Measurements from ENCODE around the gene TMEM9B.

TMEM9B gene

GRCh38 chr11:8971196-8971923, 7.1 kb upstream of the TMEM9B start:
- Histone ChIP-seq H3K4me1 (ENCODE audit: control insufficient read depth, insufficient read depth, low read length) (peaks cover 3% of the 10 kb centered on the region), H3K9me3 (ENCODE audit: control insufficient read depth, low read length) (no peaks in the 10 kb centered on the region), H3K9ac (ENCODE audit: low read length) (no peak overlapping the region), H3K36me3 (ENCODE audit: control insufficient read depth, insufficient read depth, low read length, severe bottlenecking) (no peaks in the 10 kb centered on the region), H3K4me3 (ENCODE audit: low read length) (no peak overlapping the region), H3K27me3 (replicated peaks; ENCODE audit: control insufficient read depth, insufficient read depth, low read length) (no peaks in the 10 kb centered on the region)
- DNase-seq (ENCODE audit: low read depth), result peak; percentile 59

- Histone ChIP-seq H3K4me3 (ENCODE audit: low read length) (no peak overlapping the region), H3K9me3 (ENCODE audit: control insufficient read depth, low read length) (no peaks in the 10 kb centered on the region), H3K36me3 (ENCODE audit: control insufficient read depth, insufficient read depth, low read length, severe bottlenecking) (no peaks in the 10 kb centered on the region), H3K9ac (ENCODE audit: low read length) (no peak overlapping the region), H3K27me3 (replicated peaks; ENCODE audit: control insufficient read depth, insufficient read depth, low read length) (no peaks in the 10 kb centered on the region), H3K4me1 (ENCODE audit: control insufficient read depth, insufficient read depth, low read length) (peaks cover 24% of the 10 kb centered on the region)
- DNase-seq (ENCODE audit: low read depth), result no peak
These were observed 2.9 kb upstream of the TMEM9B start for GRCh38 chr11:8967184-8967583.

DNA sequence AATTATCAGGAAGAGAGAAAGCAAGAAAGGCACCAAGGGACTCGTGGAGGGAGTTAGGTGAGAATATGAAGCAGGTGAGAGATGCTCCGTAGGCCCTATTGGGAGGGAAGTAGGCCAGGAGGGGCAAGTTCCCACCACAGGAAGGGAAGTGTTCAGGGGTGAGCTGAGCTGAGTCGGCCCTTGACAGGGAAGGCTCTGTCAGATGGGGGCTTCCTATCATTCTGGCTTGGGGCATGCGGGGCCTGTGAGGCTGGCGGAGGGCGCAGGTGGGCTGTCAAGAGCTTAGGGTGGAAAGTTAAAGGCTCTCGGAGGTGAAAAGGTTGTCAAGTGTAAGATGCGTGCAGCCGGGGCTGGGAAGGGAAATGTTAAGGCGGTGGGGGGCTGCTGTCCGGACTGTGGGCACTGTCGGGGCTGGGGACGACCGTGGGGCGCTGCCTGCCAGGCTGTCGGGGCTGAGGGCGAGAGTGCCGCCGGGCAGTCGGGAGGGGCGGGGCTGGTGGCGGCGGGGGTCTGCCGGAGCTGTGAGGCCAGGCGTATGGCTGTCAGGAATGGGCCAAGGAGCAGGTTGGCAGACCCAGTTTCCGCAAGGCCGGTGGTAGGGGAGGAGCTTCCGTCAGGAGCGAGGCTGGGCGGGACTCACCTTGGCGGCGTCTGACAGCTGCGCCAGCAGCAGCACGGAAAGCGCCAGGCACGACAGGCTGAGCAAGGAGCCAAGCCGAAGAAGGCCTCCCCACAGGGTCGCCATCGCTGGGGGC, 496 bp downstream of the TMEM9B start:
- Histone ChIP-seq H3K4me1 (ENCODE audit: control insufficient read depth, insufficient read depth, low read length) (peaks cover 37% of the 10 kb centered on the region), H3K9me3 (ENCODE audit: control insufficient read depth, low read length) (no peaks in the 10 kb centered on the region), H3K36me3 (ENCODE audit: control insufficient read depth, insufficient read depth, low read length, severe bottlenecking) (no peaks in the 10 kb centered on the region), H3K27me3 (replicated peaks; ENCODE audit: control insufficient read depth, insufficient read depth, low read length) (no peaks in the 10 kb centered on the region), H3K9ac (ENCODE audit: low read length) (peak overlapping the region; percentile 91), H3K4me3 (ENCODE audit: low read length) (peak overlapping the region; percentile 92)
- DNase-seq (ENCODE audit: low read depth), result peak; percentile 74

DNA sequence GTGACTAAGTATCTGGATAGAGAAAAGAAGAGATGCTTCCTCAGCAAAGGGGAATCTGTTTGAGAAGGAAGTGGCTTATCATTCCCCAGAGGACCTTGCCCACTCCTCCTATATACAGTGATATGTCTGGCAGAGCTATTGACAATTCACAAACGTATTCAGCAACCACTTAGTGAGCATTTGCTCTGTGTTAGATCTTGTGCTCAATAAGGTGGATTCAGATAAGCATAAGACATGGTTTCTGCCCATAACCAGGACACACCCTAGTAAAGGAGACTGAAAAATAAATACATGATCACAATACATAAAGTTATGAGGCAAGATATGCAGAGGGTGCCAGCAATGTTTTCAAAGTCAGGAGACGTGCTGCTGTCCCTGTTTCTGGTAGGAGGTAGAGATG, 1.4 kb downstream of the TMEM9B start:
- Histone ChIP-seq H3K27me3 (replicated peaks; ENCODE audit: control insufficient read depth, insufficient read depth, low read length) (no peaks in the 10 kb centered on the region), H3K9ac (ENCODE audit: low read length) (peak overlapping the region; percentile 91), H3K4me3 (ENCODE audit: low read length) (peak overlapping the region; percentile 92), H3K36me3 (ENCODE audit: control insufficient read depth, insufficient read depth, low read length, severe bottlenecking) (no peaks in the 10 kb centered on the region), H3K9me3 (ENCODE audit: control insufficient read depth, low read length) (no peaks in the 10 kb centered on the region), H3K4me1 (ENCODE audit: control insufficient read depth, insufficient read depth, low read length) (peaks cover 37% of the 10 kb centered on the region)
- peak; percentile 22 for DNase-seq (ENCODE audit: low read depth)

- Histone ChIP-seq H3K36me3 (ENCODE audit: control insufficient read depth, insufficient read depth, low read length, severe bottlenecking) (peaks cover 6% of the 10 kb centered on the region), H3K4me1 (ENCODE audit: control insufficient read depth, insufficient read depth, low read length) (peaks cover 37% of the 10 kb centered on the region), H3K9me3 (ENCODE audit: control insufficient read depth, low read length) (no peaks in the 10 kb centered on the region), H3K9ac (ENCODE audit: low read length) (peak overlapping the region; percentile 55), H3K4me3 (ENCODE audit: low read length) (no peak overlapping the region), H3K27me3 (replicated peaks; ENCODE audit: control insufficient read depth, insufficient read depth, low read length) (no peaks in the 10 kb centered on the region)
- DNase-seq (ENCODE audit: low read depth), result no peak
These were observed 2.8 kb downstream of the TMEM9B start for GRCh38 chr11:8961401-8961800.

GRCh38 chr11:8959546-8960166, 4.6 kb downstream of the TMEM9B start:
- DNase-seq (ENCODE audit: low read depth), result peak; percentile 86
- peak overlapping the region; percentile 62 for H3K9ac ChIP-seq (ENCODE audit: low read length)

GRCh38 chr11:8956860-8957259, 7.4 kb downstream of the TMEM9B start:
- no peak for DNase-seq (ENCODE audit: low read depth)
- Histone ChIP-seq H3K9ac (ENCODE audit: low read length) (no peak overlapping the region), H3K4me1 (ENCODE audit: control insufficient read depth, insufficient read depth, low read length) (peaks cover 15% of the 10 kb centered on the region), H3K9me3 (ENCODE audit: control insufficient read depth, low read length) (no peaks in the 10 kb centered on the region), H3K27me3 (replicated peaks; ENCODE audit: control insufficient read depth, insufficient read depth, low read length) (no peaks in the 10 kb centered on the region), H3K36me3 (ENCODE audit: control insufficient read depth, insufficient read depth, low read length, severe bottlenecking) (peaks cover 49% of the 10 kb centered on the region), H3K4me3 (ENCODE audit: low read length) (no peak overlapping the region)

More at GRCh38 chr11:8959546-8960166, 4.6 kb downstream of the TMEM9B start:
- no peaks in the 10 kb centered on the region for H3K9me3 ChIP-seq (ENCODE audit: control insufficient read depth, low read length)
- H3K4me1 ChIP-seq (ENCODE audit: control insufficient read depth, insufficient read depth, low read length), result peaks cover 28% of the 10 kb centered on the region
- H3K4me3 ChIP-seq (ENCODE audit: low read length), result peak overlapping the region; percentile 27
- peaks cover 21% of the 10 kb centered on the region for H3K36me3 ChIP-seq (ENCODE audit: control insufficient read depth, insufficient read depth, low read length, severe bottlenecking)
- H3K27me3 ChIP-seq (replicated peaks; ENCODE audit: control insufficient read depth, insufficient read depth, low read length), result no peaks in the 10 kb centered on the region

DNA sequence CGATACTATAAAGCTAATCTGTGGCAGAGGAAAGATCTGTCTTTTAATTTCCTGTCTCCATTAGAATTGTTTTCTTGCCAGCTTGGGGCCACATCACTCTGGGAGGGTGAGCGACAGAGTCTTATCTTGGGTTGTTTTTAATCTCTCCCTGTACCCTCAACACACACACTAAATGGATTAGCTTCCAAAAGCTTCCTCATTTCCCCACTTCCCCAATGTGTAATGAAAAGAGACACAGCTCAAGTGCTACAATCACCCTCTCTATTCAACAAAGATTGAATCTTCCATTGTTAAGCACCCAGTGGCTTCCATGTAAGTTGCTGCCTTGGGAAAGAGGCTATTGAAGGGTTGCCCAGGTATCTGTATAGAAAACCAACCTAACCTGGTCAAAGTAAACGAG, 15.4 kb downstream of the TMEM9B start:
- no peak for DNase-seq (ENCODE audit: low read depth)

DNA sequence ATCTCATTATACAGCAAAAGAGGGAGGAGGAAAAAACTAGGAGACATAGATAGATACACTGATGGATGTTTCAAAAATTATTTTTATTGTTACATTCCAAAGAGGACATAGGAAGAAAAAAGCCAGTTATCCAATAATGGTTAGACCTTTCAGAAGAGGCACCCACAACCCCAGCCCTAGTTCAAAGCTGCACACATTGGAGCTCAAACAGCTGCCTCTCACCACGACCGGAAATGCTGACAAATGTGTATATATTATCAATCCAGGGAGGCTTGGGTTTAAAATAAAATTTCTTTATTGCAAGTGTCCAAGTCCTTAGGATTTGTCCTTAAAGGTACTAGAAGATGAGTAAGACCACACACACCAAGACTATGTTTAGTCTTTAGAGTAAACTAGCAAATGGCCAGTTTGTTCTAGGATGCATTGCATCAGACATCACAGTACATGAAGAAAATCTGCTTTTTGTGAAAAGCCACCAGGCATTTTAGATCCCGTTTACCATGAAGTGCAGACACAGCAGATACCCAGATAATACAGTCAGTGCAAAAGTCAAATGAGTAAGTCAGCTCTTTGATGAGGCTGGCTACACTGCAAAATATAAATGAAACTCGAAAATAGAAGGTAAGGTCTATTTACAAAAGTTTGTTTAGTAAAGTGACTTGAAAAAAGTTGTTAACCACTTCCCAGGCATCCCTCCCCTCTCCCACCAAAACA, 16.9 kb downstream of the TMEM9B start:
- no peak overlapping the region for H3K9ac ChIP-seq (ENCODE audit: low read length)
- no peak for DNase-seq (ENCODE audit: low read depth)
- no peaks in the 10 kb centered on the region for H3K4me1 ChIP-seq (ENCODE audit: control insufficient read depth, insufficient read depth, low read length)
- H3K27me3 ChIP-seq (replicated peaks; ENCODE audit: control insufficient read depth, insufficient read depth, low read length), result no peaks in the 10 kb centered on the region
- H3K4me3 ChIP-seq (ENCODE audit: low read length), result no peak overlapping the region
- H3K36me3 ChIP-seq (ENCODE audit: control insufficient read depth, insufficient read depth, low read length, severe bottlenecking), result peaks cover 46% of the 10 kb centered on the region
- no peaks in the 10 kb centered on the region for H3K9me3 ChIP-seq (ENCODE audit: control insufficient read depth, low read length)

More for the DNA sequence above, 15.4 kb downstream of the TMEM9B start:
- Histone ChIP-seq H3K9ac (ENCODE audit: low read length) (no peak overlapping the region), H3K36me3 (ENCODE audit: control insufficient read depth, insufficient read depth, low read length, severe bottlenecking) (peaks cover 61% of the 10 kb centered on the region), H3K9me3 (ENCODE audit: control insufficient read depth, low read length) (no peaks in the 10 kb centered on the region), H3K4me1 (ENCODE audit: control insufficient read depth, insufficient read depth, low read length) (no peaks in the 10 kb centered on the region), H3K4me3 (ENCODE audit: low read length) (no peak overlapping the region), H3K27me3 (replicated peaks; ENCODE audit: control insufficient read depth, insufficient read depth, low read length) (no peaks in the 10 kb centered on the region)

- no peak within 1 kb of the TSS for H3K4me3 ChIP-seq (ENCODE audit: low read length)
- no peaks in the 10 kb centered on the region for H3K4me1 ChIP-seq (ENCODE audit: control insufficient read depth, insufficient read depth, low read length)
- peaks cover 6% of the 10 kb centered on the region for H3K36me3 ChIP-seq (ENCODE audit: control insufficient read depth, insufficient read depth, low read length, severe bottlenecking)
- no peaks in the 10 kb centered on the region for H3K9me3 ChIP-seq (ENCODE audit: control insufficient read depth, low read length)
- no peak within 1 kb of the TSS for H3K9ac ChIP-seq (ENCODE audit: low read length)
- DNase-seq (ENCODE audit: low read depth), result no peak
- H3K27me3 ChIP-seq (replicated peaks; ENCODE audit: control insufficient read depth, insufficient read depth, low read length), result no peaks in the 10 kb centered on the region
These were observed 21.6 kb downstream of the TMEM9B start, which contains the start of gene ASCL3 for GRCh38 chr11:8942518-8943066. Gene ASCL3, minus strand, starts transcription at chr11:8943016. Its CDS starts 4,855 bp downstream, at chr11:8938161.
